ENCODE data around the gene SIM2. TPM values are rescaled to one million over a fixed set of nuclear protein-coding genes. Genes with fewer than 3 reads are reported as not detected.

The SIM2 gene
- total RNA-seq, 1 experiment from 2014 or later = not detected

GRCh38 chr21:36733857-36734256, 34.9 kb downstream of the SIM2 start:
- Histone ChIP-seq H2BK5ac (ENCODE audit: insufficient read length, low read length) (no peak overlapping the region), H4K20me1 (ENCODE audit: control insufficient read depth, insufficient read depth, insufficient read length) (no peaks in the 10 kb centered on the region), H3T11ph (ENCODE audit: low read length) (no peak overlapping the region), H3K4me2 (ENCODE audit: insufficient read depth, insufficient read length, low read length) (no peak overlapping the region), H2BK20ac (ENCODE audit: low read depth, low read length, poor library complexity, severe bottlenecking) (no peak overlapping the region), H4K8ac (replicated peaks; ENCODE audit: insufficient read length, low read depth, low read length) (no peak overlapping the region), H2AFZ (ENCODE audit: low read length) (no peak overlapping the region), H3K79me2 (ENCODE audit: insufficient read depth, low read length) (no peaks in the 10 kb centered on the region), H3K27ac (ENCODE audit: insufficient read length, low read depth, low read length) (no peak overlapping the region), H3K18ac (ENCODE audit: insufficient read length, low read depth, low read length) (no peak overlapping the region), H3K79me1 (ENCODE audit: insufficient read depth, low read depth, low read length, poor library complexity, severe bottlenecking) (no peaks in the 10 kb centered on the region), H3K4ac (ENCODE audit: low read depth, low read length) (no peak overlapping the region), H2BK120ac (ENCODE audit: low read depth, low read length, poor library complexity, severe bottlenecking) (no peak overlapping the region), H3K4me1 (ENCODE audit: insufficient read depth, low read length) (no peaks in the 10 kb centered on the region), H2BK12ac (ENCODE audit: insufficient read length, low read depth, low read length) (no peak overlapping the region), H3K9ac (ENCODE audit: extremely low read depth, insufficient read length, low read length) (no peak overlapping the region), H3K23me2 (ENCODE audit: insufficient read length, low read depth, low read length, poor library complexity, severe bottlenecking) (no peaks in the 10 kb centered on the region), H3K14ac (ENCODE audit: insufficient read depth, low read length) (no peak overlapping the region), H4K91ac (ENCODE audit: insufficient read length, low read depth, low read length) (no peak overlapping the region), H4K5ac (ENCODE audit: insufficient read length, low read depth, low read length) (no peak overlapping the region), H3K27me3 (ENCODE audit: insufficient read depth, low read length) (no peaks in the 10 kb centered on the region), H2AK5ac (ENCODE audit: insufficient read length, low read length) (no peak overlapping the region), H2BK15ac (ENCODE audit: low read depth, low read length) (no peak overlapping the region), H3K23ac (ENCODE audit: insufficient read length, low read depth, low read length) (no peak overlapping the region), H3K9me3 (ENCODE audit: control insufficient read depth, low read depth, low read length) (no peaks in the 10 kb centered on the region), H3K56ac (ENCODE audit: insufficient read length, low read depth, low read length) (no peak overlapping the region)
- no peak for TF ChIP-seq CTCF (conservative IDR thresholded peaks at IDR 0.05)
- H3K4me1 Mint-ChIP-seq = peaks cover 5 to 9% of the 10 kb centered on the region in 2 experiments
- no peak for DNase-seq
- WGBS (ENCODE audit: extremely low coverage, insufficient read length, low lambda C conversion rate) = no CpG with 5 or more reads among the region's 6 CpGs
- H3K4me3 Mint-ChIP-seq = no peak overlapping the region
- no peaks in the 10 kb centered on the region; a peak in 1 of 7 replicates for H3K36me3 Mint-ChIP-seq (ENCODE audit: insufficient read depth in 1 of 3, low read depth in 3 of 3)
- H3K27me3 Mint-ChIP-seq (ENCODE audit: low read depth) = peaks cover 24% of the 10 kb centered on the region
- peaks cover 0 to 3% of the 10 kb centered on the region in 2 experiments; a peak in 2 of 5 replicates for H3K9me3 Mint-ChIP-seq
- H3K27ac Mint-ChIP-seq = no peak overlapping the region

All from H9 (cell line).